ENCODE results near the gene KIAA2012.

DNA sequence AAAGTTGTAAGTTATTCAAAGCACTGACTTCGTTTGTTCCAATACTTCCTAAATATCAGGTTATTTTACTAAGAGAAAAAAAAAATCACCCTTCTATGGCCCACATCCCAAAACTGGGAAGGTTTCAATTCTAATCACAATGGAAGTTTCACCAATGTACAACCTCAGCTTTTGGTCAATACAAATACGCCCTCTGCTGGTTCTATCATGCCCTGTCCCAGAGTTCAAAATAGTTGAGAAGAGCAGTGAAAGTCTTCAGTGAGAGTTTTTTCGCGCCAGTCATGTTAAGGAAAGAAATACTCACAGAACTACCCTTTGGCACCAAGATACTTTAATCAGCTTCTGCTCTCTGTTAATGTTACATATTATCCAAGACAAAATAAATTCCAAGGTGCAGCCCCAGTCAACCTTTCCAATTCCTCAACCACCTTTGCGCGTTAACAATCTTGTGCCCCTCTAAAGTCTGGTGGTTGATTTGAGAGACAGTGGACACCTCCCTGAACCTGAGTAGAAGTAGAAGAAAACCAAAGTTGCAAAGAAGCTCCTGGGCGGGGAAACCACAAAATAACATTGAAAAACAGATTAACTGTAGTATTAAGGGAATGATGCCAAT, 105.4 kb downstream of the KIAA2012 start:
- TF ChIP-seq, protein P1, sequence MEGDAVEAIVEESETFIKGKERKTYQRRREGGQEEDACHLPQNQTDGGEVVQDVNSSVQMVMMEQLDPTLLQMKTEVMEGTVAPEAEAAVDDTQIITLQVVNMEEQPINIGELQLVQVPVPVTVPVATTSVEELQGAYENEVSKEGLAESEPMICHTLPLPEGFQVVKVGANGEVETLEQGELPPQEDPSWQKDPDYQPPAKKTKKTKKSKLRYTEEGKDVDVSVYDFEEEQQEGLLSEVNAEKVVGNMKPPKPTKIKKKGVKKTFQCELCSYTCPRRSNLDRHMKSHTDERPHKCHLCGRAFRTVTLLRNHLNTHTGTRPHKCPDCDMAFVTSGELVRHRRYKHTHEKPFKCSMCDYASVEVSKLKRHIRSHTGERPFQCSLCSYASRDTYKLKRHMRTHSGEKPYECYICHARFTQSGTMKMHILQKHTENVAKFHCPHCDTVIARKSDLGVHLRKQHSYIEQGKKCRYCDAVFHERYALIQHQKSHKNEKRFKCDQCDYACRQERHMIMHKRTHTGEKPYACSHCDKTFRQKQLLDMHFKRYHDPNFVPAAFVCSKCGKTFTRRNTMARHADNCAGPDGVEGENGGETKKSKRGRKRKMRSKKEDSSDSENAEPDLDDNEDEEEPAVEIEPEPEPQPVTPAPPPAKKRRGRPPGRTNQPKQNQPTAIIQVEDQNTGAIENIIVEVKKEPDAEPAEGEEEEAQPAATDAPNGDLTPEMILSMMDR (IDR thresholded peaks at IDR 0.05; ENCODE audit: borderline replicate concordance, extremely low read depth, low read length, poor library complexity, severe bottlenecking) = peak; percentile 89
- no peak for TF ChIP-seq EZH2 (IDR thresholded peaks at IDR 0.05; ENCODE audit: borderline replicate concordance, low read depth, low read length, severe bottlenecking)

All from DND-41 (cell line).